IMR-90 (cell line): ENCODE results near the gene NEGR1. TPM values are rescaled to one million over a fixed set of nuclear protein-coding genes. Genes with fewer than 3 reads are reported as not detected.

ENCODE experiments used
- ATAC-seq: fragments of 200-7000 bp; cut with Tn5 transposase; 2 replicates; pipeline ENCODE4 v1.9.1; 2020; ENCODE audit warnings: low read depth, mild to moderate bottlenecking, moderate library complexity
- BruUV-seq: library from RNA; stranded (reverse); fragments of 400-500 nt; replicated peaks from 2 replicates; lab custom pipeline; 2021; lab: Mats Ljungman, UMichigan
- CTCF ChIA-PET: fragments of 300-600 bp; formaldehyde crosslinking; extraction: SDS; loops from one replicate; lab custom pipeline; 2021; ENCODE audit warnings: antibody characterized with exemption; lab: Yijun Ruan, JAX
- POLR2A ChIA-PET: fragments of 300-600 bp; sonication (Branson Sonifier 250); formaldehyde crosslinking; loops from one replicate; lab custom pipeline; 2022; ENCODE audit warnings: antibody characterized with exemption; ENCODE audit not compliant: unreplicated experiment; lab: Charles Lee
- DNase-seq: peaks from one replicate; pipeline ENCODE4 v3.0.0; 2013
- H2AFZ ChIP-seq: replicated peaks from 2 replicates; pipeline ENCODE3; 2013; ENCODE audit warnings: low read length, mild to moderate bottlenecking; ENCODE audit not compliant: poor library complexity
- H2AK5ac ChIP-seq: 2 replicates; pipeline ENCODE4 v1.6.1; 2013; ENCODE audit warnings: low read depth, low read length, inconsistent platforms
- H2AK9ac ChIP-seq: replicated peaks from 2 replicates; pipeline ENCODE3; 2013; ENCODE audit warnings: mild to moderate bottlenecking, low read depth, low read length, moderate library complexity; ENCODE audit not compliant: poor library complexity
- H2BK120ac ChIP-seq: 2 replicates; pipeline ENCODE4 v1.6.1; 2013; ENCODE audit warnings: low read depth, low read length, inconsistent platforms
- H2BK15ac ChIP-seq: 3 replicates; pipeline ENCODE4 v1.6.1; 2013; ENCODE audit warnings: low read depth, low read length, inconsistent platforms
- H2BK20ac ChIP-seq: 2 replicates; pipeline ENCODE4 v1.6.1; 2013; ENCODE audit warnings: low read depth, mild to moderate bottlenecking, inconsistent platforms, low read length, moderate library complexity
- H2BK5ac ChIP-seq: 2 replicates; pipeline ENCODE4 v1.6.1; 2013; ENCODE audit warnings: mild to moderate bottlenecking, low read depth, low read length, inconsistent platforms; ENCODE audit not compliant: poor library complexity, severe bottlenecking
- H3K14ac ChIP-seq: replicated peaks from 2 replicates; pipeline ENCODE4 v1.6.1; 2013; ENCODE audit warnings: low read depth, low read length, inconsistent platforms
- H3K18ac ChIP-seq: 2 replicates; pipeline ENCODE4 v1.6.1; 2013; ENCODE audit warnings: low read depth, low read length, control low read depth
- H3K23ac ChIP-seq: 2 replicates; pipeline ENCODE4 v1.6.1; 2013; ENCODE audit warnings: low read depth, low read length, inconsistent platforms
- H3K27ac ChIP-seq: 2 replicates; pipeline ENCODE4 v1.5.1; 2013; ENCODE audit warnings: mild to moderate bottlenecking, control low read depth, low read length; ENCODE audit not compliant: insufficient read depth
- H3K27me3 ChIP-seq: 2 replicates; pipeline ENCODE4 v1.6.1; 2013; ENCODE audit warnings: low read length; ENCODE audit not compliant: control insufficient read depth, insufficient read depth
- H3K36me3 ChIP-seq: 2 replicates; pipeline ENCODE4 v1.6.1; 2013; ENCODE audit warnings: low read length, mixed read lengths; ENCODE audit not compliant: control insufficient read depth, insufficient read depth
- H3K4ac ChIP-seq: 2 replicates; pipeline ENCODE4 v1.6.1; 2013; ENCODE audit warnings: low read depth, low read length, inconsistent platforms
- H3K4me1 ChIP-seq: 2 replicates; pipeline ENCODE4 v1.6.1; 2013; ENCODE audit warnings: low read length, mixed read lengths; ENCODE audit not compliant: control insufficient read depth, insufficient read depth
- H3K4me2 ChIP-seq: 2 replicates; pipeline ENCODE4 v1.6.1; 2013; ENCODE audit warnings: low read depth, mild to moderate bottlenecking, control low read depth, low read length, moderate library complexity
- H3K4me3 ChIP-seq: 2 replicates; pipeline ENCODE4 v1.5.1; 2013; ENCODE audit warnings: low read depth, mild to moderate bottlenecking, control low read depth, low read length, moderate library complexity; ENCODE audit not compliant: insufficient read depth
- H3K56ac ChIP-seq: 2 replicates; pipeline ENCODE4 v1.6.1; 2013; ENCODE audit warnings: low read length, inconsistent platforms; ENCODE audit not compliant: insufficient read depth; ENCODE audit errors: extremely low read depth
- H3K79me1 ChIP-seq, 2 experiments: 2 replicates each; pipeline ENCODE4 v1.6.1; 2013; ENCODE audit warnings: low read length in 2 of 2, inconsistent platforms in 1 of 2, low read depth in 1 of 2
- H3K9ac ChIP-seq: 2 replicates; pipeline ENCODE4 v1.6.1; 2013; ENCODE audit warnings: low read depth, low read length, control low read depth
- H3K9me1 ChIP-seq: 2 replicates; pipeline ENCODE4 v1.6.1; 2013; ENCODE audit warnings: low read length, inconsistent platforms; ENCODE audit not compliant: insufficient read depth
- H3K9me3 ChIP-seq: 2 replicates; pipeline ENCODE4 v1.6.1; 2013; ENCODE audit warnings: low read length; ENCODE audit not compliant: control insufficient read depth, insufficient read depth
- H4K20me1 ChIP-seq: 2 replicates; pipeline ENCODE4 v1.6.1; 2013; ENCODE audit warnings: low read length, inconsistent platforms; ENCODE audit not compliant: insufficient read depth
- H4K5ac ChIP-seq: 2 replicates; pipeline ENCODE4 v1.6.1; 2013; ENCODE audit warnings: mild to moderate bottlenecking, low read depth, low read length, control low read depth
- H4K8ac ChIP-seq, 2 experiments: 2 replicates each; pipeline ENCODE4 v1.6.1; 2013; ENCODE audit warnings: low read depth in 2 of 2, low read length in 2 of 2, control low read depth in 1 of 2, inconsistent platforms in 1 of 2
- H4K91ac ChIP-seq: 2 replicates; pipeline ENCODE4 v1.6.1; 2013; ENCODE audit warnings: low read depth, low read length, inconsistent platforms; ENCODE audit not compliant: insufficient read depth
- BHLHE40 ChIP-seq: fragments of 150-350 bp; IDR thresholded peaks from 2 replicates; pipeline ENCODE4 v1.6.1; 2016; ENCODE audit warnings: mild to moderate bottlenecking, low read depth, low read length
- CEBPB ChIP-seq: IDR thresholded peaks from 2 replicates; pipeline ENCODE4 v1.6.1; 2012; ENCODE audit warnings: low read depth, low read length, improper control_type of control experiment
- CHD1 ChIP-seq: IDR thresholded peaks from 2 replicates; pipeline ENCODE4 v1.6.1; 2012; ENCODE audit warnings: low read depth, low read length, improper control_type of control experiment
- FOS ChIP-seq: fragments of 150-350 bp; IDR thresholded peaks from 2 replicates; pipeline ENCODE4 v1.6.1; 2016; ENCODE audit warnings: low read depth, low read length
- MAFK ChIP-seq: IDR thresholded peaks from 2 replicates; pipeline ENCODE4 v1.6.1; 2012; ENCODE audit warnings: low read depth, low read length, improper control_type of control experiment
- MAZ ChIP-seq: IDR thresholded peaks from 2 replicates; pipeline ENCODE4 v1.6.1; 2012; ENCODE audit warnings: low read depth, mild to moderate bottlenecking, low read length, improper control_type of control experiment, moderate library complexity, borderline replicate concordance
- MXI1 ChIP-seq: IDR thresholded peaks from 2 replicates; pipeline ENCODE4 v1.6.1; 2012; ENCODE audit warnings: low read depth, mild to moderate bottlenecking, low read length, moderate library complexity, borderline replicate concordance
- NFE2L2 ChIP-seq: fragments of 150-350 bp; IDR thresholded peaks from 2 replicates; pipeline ENCODE4 v1.6.1; 2016; ENCODE audit warnings: low read depth, mild to moderate bottlenecking, low read length
- POLR2A ChIP-seq: IDR thresholded peaks from 2 replicates; pipeline ENCODE4 v1.6.1; 2012; ENCODE audit warnings: mild to moderate bottlenecking, low read depth, low read length
- RAD21 ChIP-seq: IDR thresholded peaks from 2 replicates; pipeline ENCODE4 v1.6.1; 2012; ENCODE audit warnings: low read length, improper control_type of control experiment
- RCOR1 ChIP-seq: IDR thresholded peaks from 2 replicates; pipeline ENCODE4 v1.6.1; 2012; ENCODE audit warnings: mild to moderate bottlenecking, low read length, improper control_type of control experiment; ENCODE audit not compliant: insufficient replicate concordance
- RFX5 ChIP-seq: IDR thresholded peaks from 2 replicates; pipeline ENCODE4 v1.8.0; 2012; ENCODE audit warnings: low read depth, mild to moderate bottlenecking, low read length, moderate library complexity
- SMC3 ChIP-seq: fragments of 150-350 bp; IDR thresholded peaks from 2 replicates; pipeline ENCODE4 v1.6.1; 2016; ENCODE audit warnings: low read depth, mild to moderate bottlenecking, antibody characterized with exemption, low read length, moderate library complexity
- WGBS, 2 experiments: methylation state at CpG; one replicate each; pipeline versions ENCODE4 v1.1.5 to v1.1.7; 2013; ENCODE audit warnings: missing lambda C conversion rate in 2 of 2; ENCODE audit not compliant: insufficient read length in 1 of 2; ENCODE audit errors: extremely low coverage in 2 of 2; 5-methylcytosine and 5-hydroxymethylcytosine counted together
- dilution Hi-C: fragments of 300-500 bp; cut with HindIII; formaldehyde crosslinking; loops from one replicate; pipeline ENCODE4 v1.14.3; 2018; ENCODE audit warnings: low sequenced_read_pairs; ENCODE audit not compliant: unreplicated experiment
- in situ Hi-C: fragments of 300-500 bp; cut with MboI; formaldehyde crosslinking; loops from 3 replicates; pipeline ENCODE4 v1.14.3; 2019; ENCODE audit warnings: low sequenced_read_pairs, inconsistent platforms, mixed read lengths
- intact Hi-C: fragments of 100-400 bp; cut with micrococcal nuclease; formaldehyde crosslinking; loops from 2 replicates; pipeline ENCODE4 v1.10.0; 2022
- polyA plus RNA-seq, 3 experiments: library from polyadenylated mRNA; depleted of rRNA; stranded (reverse); fragments of >200 nt; gene quantifications; 2 replicates each; pipeline ENCODE4 v1.2.3, GENCODE V29; 2012; ENCODE audit warnings: low replicate concordance in 1 of 3
- total RNA-seq: library from RNA; depleted of rRNA; stranded (reverse); fragments of >200 nt; gene quantifications from 2 replicates; pipeline ENCODE4 v1.2.3, GENCODE V29; 2012
- TF ChIP-seq, protein P1 (sequence below): fragments of 150-350 bp; IDR thresholded peaks from 2 replicates; pipeline ENCODE4 v1.6.1; 2016; ENCODE audit warnings: low read depth, mild to moderate bottlenecking, low read length, moderate library complexity, borderline replicate concordance
- TF ChIP-seq, protein P2 (sequence below): conservative IDR thresholded peaks from 2 replicates; pipeline ENCODE4 v1.5.1; 2012; ENCODE audit warnings: mild to moderate bottlenecking, low read depth, low read length, improper control_type of control experiment
- TF ChIP-seq, protein P3 (sequence below): fragments of 150-350 bp; IDR thresholded peaks from 2 replicates; pipeline ENCODE4 v1.6.1; 2017; ENCODE audit warnings: mild to moderate bottlenecking, antibody characterized with exemption, low read length, low read depth

NEGR1 gene
- total and polyA plus RNA-seq, 2 of the 4 experiments (the other 2 are of a cell fraction): 5.1 to 9.1 TPM

DNA sequence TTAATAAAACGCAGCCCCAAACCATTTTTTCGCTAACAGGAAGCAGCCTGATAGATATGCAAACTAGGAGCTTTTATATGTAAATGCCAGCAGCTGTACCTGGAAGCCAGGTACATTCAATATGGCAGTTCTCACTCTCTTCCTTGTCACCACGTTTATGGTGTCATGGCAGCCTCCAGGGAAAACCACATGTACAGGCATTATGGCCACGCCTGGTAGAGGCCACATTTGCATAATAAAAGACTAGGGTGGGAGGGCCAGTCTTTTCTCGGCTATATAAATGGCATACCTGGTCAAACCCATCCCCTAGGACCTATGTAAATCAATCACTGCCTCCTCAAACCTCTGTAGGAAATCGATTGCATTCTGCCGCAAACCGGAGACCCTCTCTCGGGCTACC, 247.5 kb downstream of the NEGR1 start:
- H3K4me1 ChIP-seq: no peaks in the 10 kb centered on the region
- POLR2A ChIA-PET: no interaction called here
- dilution Hi-C loops: no loop called here
- H3K23ac ChIP-seq: no peak overlapping the region
- no peak overlapping the region for H3K27ac ChIP-seq
- no peak overlapping the region for H3K4me2 ChIP-seq
- in situ Hi-C loops: loop anchor here (5.0 to 25.0 kb wide), 2 partner anchors 448 to 948 kb away; partner anchors contain the start of gene ZRANB2
- no peaks in the 10 kb centered on the region for H3K27me3 ChIP-seq
- no peak overlapping the region for H2AFZ ChIP-seq
- H4K8ac ChIP-seq: no peak overlapping the region
- BruUV-seq: no TSS peak
- no peak overlapping the region for H4K5ac ChIP-seq
- no peak overlapping the region for H3K56ac ChIP-seq
- no peak overlapping the region for H2BK15ac ChIP-seq
- no peak overlapping the region for H3K18ac ChIP-seq
- no peaks in the 10 kb centered on the region for H3K9me1 ChIP-seq
- no peak for ATAC-seq
- no peak overlapping the region for H4K91ac ChIP-seq
- H3K9ac ChIP-seq: no peak overlapping the region
- no peak overlapping the region for H2BK5ac ChIP-seq
- H2BK20ac ChIP-seq: no peak overlapping the region
- no peak overlapping the region for H3K4me3 ChIP-seq
- no peak overlapping the region for H3K4ac ChIP-seq
- CTCF ChIA-PET: no interaction called here
- DNase-seq: no peak
- H2AK9ac ChIP-seq: no peak overlapping the region
- no peaks in the 10 kb centered on the region for H3K36me3 ChIP-seq
- no peak overlapping the region for H3K14ac ChIP-seq
- WGBS, 2 experiments: 86% methylated on average over 4 of the region's 9 CpGs; no CpG with 5 or more reads in 1 of the 2 experiments
- TF ChIP-seq SMC3 (no peak), POLR2A (no peak), RFX5 (no peak), FOS (no peak), CEBPB (no peak), MAFK (no peak), RAD21 (no peak), MXI1 (no peak), BHLHE40 (no peak), MAZ (no peak), CHD1 (no peak), RCOR1 (no peak), NFE2L2 (no peak)
- TF ChIP-seq, protein P1, sequence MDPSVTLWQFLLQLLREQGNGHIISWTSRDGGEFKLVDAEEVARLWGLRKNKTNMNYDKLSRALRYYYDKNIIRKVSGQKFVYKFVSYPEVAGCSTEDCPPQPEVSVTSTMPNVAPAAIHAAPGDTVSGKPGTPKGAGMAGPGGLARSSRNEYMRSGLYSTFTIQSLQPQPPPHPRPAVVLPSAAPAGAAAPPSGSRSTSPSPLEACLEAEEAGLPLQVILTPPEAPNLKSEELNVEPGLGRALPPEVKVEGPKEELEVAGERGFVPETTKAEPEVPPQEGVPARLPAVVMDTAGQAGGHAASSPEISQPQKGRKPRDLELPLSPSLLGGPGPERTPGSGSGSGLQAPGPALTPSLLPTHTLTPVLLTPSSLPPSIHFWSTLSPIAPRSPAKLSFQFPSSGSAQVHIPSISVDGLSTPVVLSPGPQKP: no peak
- TF ChIP-seq, protein P2, sequence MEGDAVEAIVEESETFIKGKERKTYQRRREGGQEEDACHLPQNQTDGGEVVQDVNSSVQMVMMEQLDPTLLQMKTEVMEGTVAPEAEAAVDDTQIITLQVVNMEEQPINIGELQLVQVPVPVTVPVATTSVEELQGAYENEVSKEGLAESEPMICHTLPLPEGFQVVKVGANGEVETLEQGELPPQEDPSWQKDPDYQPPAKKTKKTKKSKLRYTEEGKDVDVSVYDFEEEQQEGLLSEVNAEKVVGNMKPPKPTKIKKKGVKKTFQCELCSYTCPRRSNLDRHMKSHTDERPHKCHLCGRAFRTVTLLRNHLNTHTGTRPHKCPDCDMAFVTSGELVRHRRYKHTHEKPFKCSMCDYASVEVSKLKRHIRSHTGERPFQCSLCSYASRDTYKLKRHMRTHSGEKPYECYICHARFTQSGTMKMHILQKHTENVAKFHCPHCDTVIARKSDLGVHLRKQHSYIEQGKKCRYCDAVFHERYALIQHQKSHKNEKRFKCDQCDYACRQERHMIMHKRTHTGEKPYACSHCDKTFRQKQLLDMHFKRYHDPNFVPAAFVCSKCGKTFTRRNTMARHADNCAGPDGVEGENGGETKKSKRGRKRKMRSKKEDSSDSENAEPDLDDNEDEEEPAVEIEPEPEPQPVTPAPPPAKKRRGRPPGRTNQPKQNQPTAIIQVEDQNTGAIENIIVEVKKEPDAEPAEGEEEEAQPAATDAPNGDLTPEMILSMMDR: no peak
- TF ChIP-seq, protein P3, sequence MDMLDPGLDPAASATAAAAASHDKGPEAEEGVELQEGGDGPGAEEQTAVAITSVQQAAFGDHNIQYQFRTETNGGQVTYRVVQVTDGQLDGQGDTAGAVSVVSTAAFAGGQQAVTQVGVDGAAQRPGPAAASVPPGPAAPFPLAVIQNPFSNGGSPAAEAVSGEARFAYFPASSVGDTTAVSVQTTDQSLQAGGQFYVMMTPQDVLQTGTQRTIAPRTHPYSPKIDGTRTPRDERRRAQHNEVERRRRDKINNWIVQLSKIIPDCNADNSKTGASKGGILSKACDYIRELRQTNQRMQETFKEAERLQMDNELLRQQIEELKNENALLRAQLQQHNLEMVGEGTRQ: no peak
- no peaks in the 10 kb centered on the region for H3K9me3 ChIP-seq
- no peak overlapping the region for H2BK120ac ChIP-seq
- H2AK5ac ChIP-seq: no peak overlapping the region
- intact Hi-C loops: loop anchor here (5.0 kb wide), 1 partner anchor 943 kb away; no protein-coding TSS in a partner anchor
- H4K20me1 ChIP-seq: no peaks in the 10 kb centered on the region
- H3K79me1 ChIP-seq: no peaks in the 10 kb centered on the region
